Measurements from ENCODE around the gene PTPRH.
"Not testable (repeated sequence)": the region's sequence is repeated elsewhere in the genome, so short reads cannot be mapped to it uniquely, and the experiment has no call there.

The PTPRH gene

GRCh38 chr19:55227241-55228014 lies 18.1 kb upstream of the PTPRH start:
- H3K4me3 ChIP-seq (ENCODE audit: low read depth, low read length) = no peak overlapping the region
- TF ChIP-seq CTCF (IDR thresholded peaks at IDR 0.05; ENCODE audit: low read depth, low read length) = no peak

GRCh38 chr19:55226788-55227187 lies 17.5 kb upstream of the PTPRH start:
- H3K4me3 ChIP-seq (ENCODE audit: low read depth, low read length) = no peak overlapping the region
- TF ChIP-seq CTCF (IDR thresholded peaks at IDR 0.05; ENCODE audit: low read depth, low read length) = no peak

GRCh38 chr19:55226273-55226672 lies 17.0 kb upstream of the PTPRH start:
- no peak overlapping the region for H3K4me3 ChIP-seq (ENCODE audit: low read depth, low read length)
- no peak for TF ChIP-seq CTCF (IDR thresholded peaks at IDR 0.05; ENCODE audit: low read depth, low read length)

GRCh38 chr19:55225415-55225958 lies 16.2 kb upstream of the PTPRH start:
- no peak overlapping the region for H3K4me3 ChIP-seq (ENCODE audit: low read depth, low read length)
- TF ChIP-seq CTCF (IDR thresholded peaks at IDR 0.05; ENCODE audit: low read depth, low read length) = no peak

- not testable (repeated sequence) for H3K4me3 ChIP-seq (ENCODE audit: low read depth, low read length)
These were observed 15.5 kb upstream of the PTPRH start for GRCh38 chr19:55224679-55225414.

GRCh38 chr19:55224038-55224665 lies 14.9 kb upstream of the PTPRH start:
- no peak overlapping the region for H3K4me3 ChIP-seq (ENCODE audit: low read depth, low read length)

More at GRCh38 chr19:55224038-55224665, 14.9 kb upstream of the PTPRH start:
- no peak for TF ChIP-seq CTCF (IDR thresholded peaks at IDR 0.05; ENCODE audit: low read depth, low read length)
